Neuronal stem cell (in vitro differentiated cells): Measurements from ENCODE around the gene VWA1.

Experiments
- DNase-seq: peaks from one replicate; pipeline ENCODE4 v3.0.0-alpha.2; 2013; ENCODE audit warnings: low spot score
- H2AFZ ChIP-seq: one replicate; pipeline ENCODE4 v1.6.1; 2013; ENCODE audit warnings: mild to moderate bottlenecking, low read length, inconsistent platforms
- H2AK5ac ChIP-seq: 2 replicates; pipeline ENCODE4 v1.6.1; 2013; ENCODE audit warnings: low read depth, mild to moderate bottlenecking, inconsistent platforms, low read length, moderate library complexity, mixed read lengths
- H2BK120ac ChIP-seq: 2 replicates; pipeline ENCODE4 v1.6.1; 2013; ENCODE audit warnings: low read depth, mild to moderate bottlenecking, inconsistent platforms, low read length, moderate library complexity, mixed read lengths
- H2BK12ac ChIP-seq: one replicate; pipeline ENCODE4 v1.6.1; 2013; ENCODE audit warnings: low read length, inconsistent platforms
- H2BK15ac ChIP-seq: 2 replicates; pipeline ENCODE4 v1.6.1; 2013; ENCODE audit warnings: mild to moderate bottlenecking, low read length, inconsistent platforms, mixed read lengths
- H2BK5ac ChIP-seq: one replicate; pipeline ENCODE4 v1.6.1; 2013; ENCODE audit warnings: inconsistent platforms, mild to moderate bottlenecking, low read length, moderate library complexity
- H3K14ac ChIP-seq: one replicate; pipeline ENCODE4 v1.6.1; 2013; ENCODE audit warnings: low read length, inconsistent platforms
- H3K18ac ChIP-seq: 2 replicates; pipeline ENCODE4 v1.6.1; 2013; ENCODE audit warnings: low read length, inconsistent platforms
- H3K23ac ChIP-seq: 2 replicates; pipeline ENCODE4 v1.6.1; 2013; ENCODE audit warnings: low read depth, mild to moderate bottlenecking, mixed read lengths, low read length, inconsistent platforms; ENCODE audit not compliant: poor library complexity
- H3K27ac ChIP-seq: replicated peaks from 3 replicates; pipeline ENCODE4 v1.5.1; 2013; ENCODE audit warnings: low read length, inconsistent platforms
- H3K27me3 ChIP-seq, 3 experiments: 2 replicates each; pipeline ENCODE4 v1.6.1; 2013; ENCODE audit warnings: low read length in 3 of 3, mild to moderate bottlenecking in 2 of 3, inconsistent platforms in 1 of 3, low read depth in 1 of 3, mixed read lengths in 1 of 3, moderate library complexity in 1 of 3; ENCODE audit not compliant: control insufficient read depth in 3 of 3, insufficient read depth in 3 of 3
- H3K36me3 ChIP-seq, 2 donors: replicated peaks in 1 of 2; 2 replicates each; pipeline ENCODE4 v1.6.1; 2013; ENCODE audit warnings: low read length in 2 of 2; ENCODE audit not compliant: control insufficient read depth in 2 of 2, insufficient read depth in 2 of 2
- H3K4ac ChIP-seq: 2 replicates; pipeline ENCODE4 v1.6.1; 2013; ENCODE audit warnings: inconsistent platforms, mild to moderate bottlenecking, low read length, moderate library complexity
- H3K4me1 ChIP-seq, 2 donors: 1 replicate in 1 of 2; 2 replicates in 1 of 2; pipeline ENCODE4 v1.6.1; 2013; ENCODE audit warnings: low read length in 2 of 2, low read depth in 1 of 2; ENCODE audit not compliant: control insufficient read depth in 2 of 2, insufficient read depth in 1 of 2
- H3K4me2 ChIP-seq: one replicate; pipeline ENCODE4 v1.6.1; 2013; ENCODE audit warnings: mild to moderate bottlenecking, low read length, inconsistent platforms; ENCODE audit not compliant: insufficient read depth, poor library complexity, severe bottlenecking
- H3K4me3 ChIP-seq, 2 donors: 2 replicates each; pipeline ENCODE4 v1.5.1; 2013; ENCODE audit warnings: low read length in 2 of 2, mild to moderate bottlenecking in 2 of 2, inconsistent platforms in 1 of 2, moderate library complexity in 1 of 2
- H3K79me1 ChIP-seq: one replicate; pipeline ENCODE4 v1.6.1; 2013; ENCODE audit warnings: low read depth, mild to moderate bottlenecking, inconsistent platforms, low read length, moderate library complexity
- H3K9ac ChIP-seq: one replicate; pipeline ENCODE4 v1.6.1; 2013; ENCODE audit warnings: mild to moderate bottlenecking, low read depth, low read length, inconsistent platforms; ENCODE audit not compliant: poor library complexity
- H3K9me3 ChIP-seq, 2 donors: replicated peaks in 1 of 2; 2 replicates each; pipeline versions ENCODE3 to v1.6.1; 2013; ENCODE audit warnings: low read length in 2 of 2, mild to moderate bottlenecking in 2 of 2, inconsistent platforms in 1 of 2, low read depth in 1 of 2, mixed read lengths in 1 of 2, moderate library complexity in 1 of 2; ENCODE audit not compliant: control insufficient read depth in 2 of 2, insufficient read depth in 1 of 2
- H4K8ac ChIP-seq: one replicate; pipeline ENCODE4 v1.6.1; 2013; ENCODE audit warnings: low read depth, mild to moderate bottlenecking, inconsistent platforms, low read length, moderate library complexity
- H4K91ac ChIP-seq: one replicate; pipeline ENCODE4 v1.6.1; 2013; ENCODE audit warnings: low read length, low read depth, mild to moderate bottlenecking, inconsistent platforms; ENCODE audit not compliant: poor library complexity
- WGBS, 2 donors: extraction: QIAGEN DNeasy Blood & Tissue Kit; methylation state at CpG; one replicate each; pipeline ENCODE4 v1.1.7; 2013; ENCODE audit warnings: missing lambda C conversion rate in 2 of 2, mixed read lengths in 1 of 2; ENCODE audit not compliant: insufficient read length in 2 of 2, insufficient replicate concordance in 1 of 2; ENCODE audit errors: extremely low coverage in 2 of 2; 5-methylcytosine and 5-hydroxymethylcytosine counted together

Gene VWA1

GRCh38 chr1:1423245-1423597, 12.3 kb upstream of the VWA1 start:
- Histone ChIP-seq H2BK12ac (no peak overlapping the region), H3K4me2 (no peak overlapping the region), H3K36me3 (no peaks in the 10 kb centered on the region), H3K18ac (no peak overlapping the region), H3K4me3 (no peak overlapping the region), H2BK15ac (no peak overlapping the region), H3K9me3 (peaks cover 0 to 2% of the 10 kb centered on the region in 2 donors), H3K4ac (no peak overlapping the region), H2AFZ (no peak overlapping the region), H2AK5ac (no peak overlapping the region), H3K14ac (no peak overlapping the region), H4K91ac (no peak overlapping the region), H3K27me3 (peaks cover 0 to 3% (median 0%) of the 10 kb centered on the region in 3 experiments), H2BK5ac (no peak overlapping the region), H2BK120ac (no peak overlapping the region), H3K9ac (no peak overlapping the region), H3K27ac (no peak overlapping the region), H3K23ac (no peak overlapping the region), H3K79me1 (peaks cover 3% of the 10 kb centered on the region), H3K4me1 (peaks cover 23 to 45% of the 10 kb centered on the region in 2 donors), H4K8ac (no peak overlapping the region)
- no CpG with 5 or more reads among the region's 7 CpGs for WGBS, 2 donors
- no peak for DNase-seq

- Histone ChIP-seq H2AFZ (no peak overlapping the region), H3K4ac (no peak overlapping the region), H4K91ac (no peak overlapping the region), H3K9me3 (peaks cover 0 to 3% of the 10 kb centered on the region in 2 donors), H3K79me1 (peaks cover 3% of the 10 kb centered on the region), H2BK120ac (no peak overlapping the region), H3K4me1 (peaks cover 23 to 38% of the 10 kb centered on the region in 2 donors), H3K27me3 (peaks cover 0 to 2% (median 0%) of the 10 kb centered on the region in 3 experiments), H3K36me3 (no peaks in the 10 kb centered on the region), H2BK15ac (peak overlapping the region; percentile 81), H2BK5ac (no peak overlapping the region), H3K18ac (no peak overlapping the region), H3K4me2 (peak overlapping the region; percentile 18), H3K27ac (no peak overlapping the region), H2AK5ac (no peak overlapping the region), H3K14ac (no peak overlapping the region), H3K23ac (no peak overlapping the region), H2BK12ac (no peak overlapping the region), H4K8ac (no peak overlapping the region), H3K9ac (no peak overlapping the region), H3K4me3 (no peak overlapping the region)
- DNase-seq, result no peak
- no CpG with 5 or more reads among the region's 15 CpGs for whole genome bisulfite sequencing, 2 donors
Measured at GRCh38 chr1:1424707-1425106, 10.8 kb upstream of the VWA1 start.

GRCh38 chr1:1425426-1425752, 10.1 kb upstream of the VWA1 start:
- Histone ChIP-seq H3K9me3 (peaks cover 0 to 3% of the 10 kb centered on the region in 2 donors), H4K8ac (no peak overlapping the region), H3K27ac (no peak overlapping the region), H3K4me3 (no peak overlapping the region), H3K4me2 (no peak overlapping the region), H2BK120ac (peak overlapping the region; percentile 100), H3K23ac (peak overlapping the region; percentile 97), H4K91ac (no peak overlapping the region), H3K36me3 (no peaks in the 10 kb centered on the region), H3K9ac (no peak overlapping the region), H3K18ac (peak overlapping the region; percentile 88), H2BK15ac (peak overlapping the region; percentile 99), H3K79me1 (peaks cover 2% of the 10 kb centered on the region), H2AK5ac (peak overlapping the region; percentile 100), H2BK12ac (no peak overlapping the region), H2BK5ac (peak overlapping the region; percentile 93), H3K4ac (no peak overlapping the region), H3K27me3 (no peaks in the 10 kb centered on the region), H2AFZ (no peak overlapping the region), H3K14ac (no peak overlapping the region), H3K4me1 (peaks cover 23 to 42% of the 10 kb centered on the region in 2 donors)
- no CpG with 5 or more reads among the region's 12 CpGs for WGBS, 2 donors
- no peak for DNase-seq

- H4K91ac ChIP-seq, result peak overlapping the region; percentile 99
- no peaks in the 10 kb centered on the region for H3K27me3 ChIP-seq
- peak overlapping the region; percentile 58 for H3K27ac ChIP-seq
- H4K8ac ChIP-seq, result peak overlapping the region; percentile 70
- H2AFZ ChIP-seq, result peak overlapping the region; percentile 34
- peak overlapping the region; percentile 100 for H2BK120ac ChIP-seq
- H2BK12ac ChIP-seq, result peak overlapping the region; percentile 95
- H3K18ac ChIP-seq, result peak overlapping the region; percentile 99
- H3K9me3 ChIP-seq, result peaks cover 0 to 3% of the 10 kb centered on the region in 2 donors
- peak overlapping the region; percentile 100 for H2AK5ac ChIP-seq
- H3K14ac ChIP-seq, result peak overlapping the region; percentile 94
- peaks cover 21 to 43% of the 10 kb centered on the region in 2 donors for H3K4me1 ChIP-seq
- peak overlapping the region; percentile 89 for H3K4ac ChIP-seq
- DNase-seq, result no peak
- peak overlapping the region; percentile 99 for H2BK15ac ChIP-seq
- no CpG with 5 or more reads among the region's 33 CpGs for WGBS, 2 donors
- H3K4me2 ChIP-seq, result peak overlapping the region; percentile 57
- H3K4me3 ChIP-seq, result no peak overlapping the region
- peak overlapping the region; percentile 97 for H3K23ac ChIP-seq
- peak overlapping the region; percentile 93 for H2BK5ac ChIP-seq
- H3K9ac ChIP-seq, result peak overlapping the region; percentile 84
- H3K36me3 ChIP-seq, result no peaks in the 10 kb centered on the region
- peaks cover 1% of the 10 kb centered on the region for H3K79me1 ChIP-seq
Measured at GRCh38 chr1:1425753-1426495, 9.6 kb upstream of the VWA1 start.
